PFSK-1 (cell line): ENCODE data around the gene IKZF4.

Experiments used
- FOXP2 ChIP-seq: optimal IDR thresholded peaks from 2 replicates; pipeline ENCODE3; 2011; ENCODE audit warnings: borderline replicate concordance, control low read depth, inconsistent platforms; ENCODE audit not compliant: insufficient read depth; ENCODE audit errors: extremely low read length, extremely low read depth
- POLR2AphosphoS5 ChIP-seq: IDR thresholded peaks from 2 replicates; pipeline ENCODE4 v1.6.1; 2012; ENCODE audit warnings: low read depth, mild to moderate bottlenecking, control low read depth, low read length, moderate library complexity
- REST ChIP-seq, 2 experiments: IDR thresholded peaks; 2 replicates each; pipeline versions ENCODE4 v1.6.1 to v1.8.0; 2011 to 2012; ENCODE audit warnings: low read depth in 2 of 2, low read length in 2 of 2, control low read depth in 1 of 2, inconsistent platforms in 1 of 2, mild to moderate bottlenecking in 1 of 2, moderate library complexity in 1 of 2; ENCODE audit not compliant: insufficient read depth in 1 of 2
- SIN3A ChIP-seq: IDR thresholded peaks from 2 replicates; pipeline ENCODE4 v1.6.1; 2012; ENCODE audit warnings: mild to moderate bottlenecking, low read length, moderate library complexity, borderline replicate concordance; ENCODE audit not compliant: insufficient read depth
- TAF1 ChIP-seq: IDR thresholded peaks from 2 replicates; pipeline ENCODE4 v1.6.1; 2012; ENCODE audit warnings: low read length, control low read depth, borderline replicate concordance; ENCODE audit not compliant: insufficient read depth

IKZF4 gene

GRCh38 chr12:55995366-55995765 is 25.5 kb upstream of the IKZF4 start:
- TF ChIP-seq FOXP2 (no peak), TAF1 (no peak), SIN3A (no peak), REST (IDR thresholded peaks at IDR 0.05; ENCODE audit: insufficient read depth in 1 of 2, low read depth in 2 of 2, low read length in 2 of 2) (no peak)

GRCh38 chr12:55996201-55996714 is 24.6 kb upstream of the IKZF4 start:
- TF ChIP-seq FOXP2, result no peak
- no peak for TF ChIP-seq SIN3A
- TF ChIP-seq TAF1, result no peak
- no peak for TF ChIP-seq POLR2AphosphoS5
- no peak for TF ChIP-seq REST (IDR thresholded peaks at IDR 0.05; ENCODE audit: insufficient read depth in 1 of 2, low read depth in 2 of 2, low read length in 2 of 2)

GRCh38 chr12:55996715-55997534 is 23.9 kb upstream of the IKZF4 start, which contains the start of gene SUOX:
TSS of gene SUOX (plus strand) at chr12:55997276. CDS start at chr12:56002222, 4,946 bp downstream.
- no peak for TF ChIP-seq REST (IDR thresholded peaks at IDR 0.05; ENCODE audit: insufficient read depth in 1 of 2, low read depth in 2 of 2, low read length in 2 of 2)
- TF ChIP-seq POLR2AphosphoS5, result peak; percentile 89
- TF ChIP-seq SIN3A, result peak; percentile 23; the same call in 1 of the 2 replicates
- TF ChIP-seq TAF1, result 0 out of 2 replicates have a peak, but pooled peaks have one; percentile 53

- no peak for TF ChIP-seq REST (IDR thresholded peaks at IDR 0.05; ENCODE audit: insufficient read depth in 1 of 2, low read depth in 2 of 2, low read length in 2 of 2)
- no peak for TF ChIP-seq TAF1
- no peak for TF ChIP-seq SIN3A
- TF ChIP-seq POLR2AphosphoS5, result no peak
- TF ChIP-seq FOXP2, result no peak
Measured at GRCh38 chr12:55997535-55997859, 23.3 kb upstream of the IKZF4 start.
